ENCODE results near the gene BTBD17.

- no peak for TF ChIP-seq KDM1A (IDR thresholded peaks at IDR 0.05; ENCODE audit: borderline replicate concordance, low read length)
- TF ChIP-seq POLR2A (IDR thresholded peaks at IDR 0.05; ENCODE audit: control extremely low read depth in 1 of 2, low read depth in 2 of 2, low read length in 2 of 2): no peak
- no peak for TF ChIP-seq CTCF (IDR thresholded peaks at IDR 0.05; ENCODE audit: control extremely low read depth in 1 of 3, insufficient read depth in 1 of 3, low read depth in 1 of 3, low read length in 3 of 3)
- no peak for TF ChIP-seq CEBPB (IDR thresholded peaks at IDR 0.05; ENCODE audit: low read depth, low read length)
- TF ChIP-seq RAD21 (IDR thresholded peaks at IDR 0.05 in 1 of 2, conservative IDR thresholded peaks at IDR 0.05 in 1 of 2; ENCODE audit: low read depth in 2 of 2, low read length in 2 of 2): no peak
- TF ChIP-seq TAF1 (IDR thresholded peaks at IDR 0.05; ENCODE audit: low read depth, low read length): no peak
- no peak for TF ChIP-seq POLR2AphosphoS5 (IDR thresholded peaks at IDR 0.05; ENCODE audit: low read depth, low read length)
- no peak for TF ChIP-seq EZH2 (IDR thresholded peaks at IDR 0.05; ENCODE audit: low read depth, low read length, severe bottlenecking)
- no peak for TF ChIP-seq SP1 (IDR thresholded peaks at IDR 0.05; ENCODE audit: low read depth, low read length)
- no peak for TF ChIP-seq CHD1 (IDR thresholded peaks at IDR 0.05; ENCODE audit: low read depth, low read length)
- TF ChIP-seq EP300 (IDR thresholded peaks at IDR 0.05; ENCODE audit: borderline replicate concordance in 1 of 2, low read depth in 2 of 2, low read length in 2 of 2): no peak
- no peak for TF ChIP-seq PHF8 (conservative IDR thresholded peaks at IDR 0.05; ENCODE audit: low read depth, low read length)
- no peak for TF ChIP-seq BRCA1 (IDR thresholded peaks at IDR 0.05; ENCODE audit: low read depth, low read length)
Measured at GRCh38 chr17:74403512-74404137, 42.0 kb upstream of the BTBD17 start.
